GM21367 (cell line): ENCODE data around the gene RAE1.

Experiments used
- ATAC-seq: cut with Tn5 transposase; IDR thresholded peaks from one replicate; pipeline ENCODE4 v1.9.1; 2021; ENCODE audit not compliant: unreplicated experiment

RAE1 gene

DNA sequence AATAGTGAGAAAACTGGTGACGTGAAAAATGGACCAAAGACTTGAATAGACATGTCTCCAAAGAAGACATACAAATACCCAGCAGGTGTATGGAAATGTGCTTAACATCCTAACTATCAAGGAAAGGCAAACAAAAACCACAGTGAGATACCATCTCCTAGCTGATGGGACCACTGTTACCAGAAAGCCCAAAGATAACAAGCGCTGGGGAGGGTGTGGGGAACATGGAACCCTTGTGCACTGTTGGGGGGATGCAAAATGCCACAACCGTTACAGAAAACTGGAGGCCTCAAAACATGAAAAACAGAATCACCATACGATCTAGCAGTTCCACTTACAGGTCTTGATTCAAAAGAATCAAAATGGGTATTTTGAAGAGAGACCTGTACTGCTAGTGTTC lies 20.3 kb downstream of the RAE1 start:
- ATAC-seq: no peak

DNA sequence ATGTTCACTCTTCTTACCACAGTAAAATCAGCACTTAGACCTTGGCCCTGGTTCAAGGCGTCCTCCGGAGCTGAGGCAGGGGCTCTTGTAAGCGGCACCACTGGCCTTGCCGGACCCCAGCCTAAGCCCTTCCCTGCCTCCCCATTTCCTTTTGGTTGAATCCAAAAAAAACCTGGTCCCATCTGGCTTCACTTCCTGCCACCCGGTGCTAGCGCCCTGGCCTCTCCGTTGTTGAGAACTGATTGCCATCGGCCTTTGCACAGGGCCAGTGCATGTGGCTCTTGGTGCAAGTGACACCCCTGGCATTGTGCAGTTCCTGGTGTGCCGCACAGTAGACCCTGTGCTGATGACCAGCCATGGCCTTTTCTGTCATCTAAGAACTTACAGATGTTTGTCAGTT lies 21.1 kb downstream of the RAE1 start:
- no peak for ATAC-seq

DNA sequence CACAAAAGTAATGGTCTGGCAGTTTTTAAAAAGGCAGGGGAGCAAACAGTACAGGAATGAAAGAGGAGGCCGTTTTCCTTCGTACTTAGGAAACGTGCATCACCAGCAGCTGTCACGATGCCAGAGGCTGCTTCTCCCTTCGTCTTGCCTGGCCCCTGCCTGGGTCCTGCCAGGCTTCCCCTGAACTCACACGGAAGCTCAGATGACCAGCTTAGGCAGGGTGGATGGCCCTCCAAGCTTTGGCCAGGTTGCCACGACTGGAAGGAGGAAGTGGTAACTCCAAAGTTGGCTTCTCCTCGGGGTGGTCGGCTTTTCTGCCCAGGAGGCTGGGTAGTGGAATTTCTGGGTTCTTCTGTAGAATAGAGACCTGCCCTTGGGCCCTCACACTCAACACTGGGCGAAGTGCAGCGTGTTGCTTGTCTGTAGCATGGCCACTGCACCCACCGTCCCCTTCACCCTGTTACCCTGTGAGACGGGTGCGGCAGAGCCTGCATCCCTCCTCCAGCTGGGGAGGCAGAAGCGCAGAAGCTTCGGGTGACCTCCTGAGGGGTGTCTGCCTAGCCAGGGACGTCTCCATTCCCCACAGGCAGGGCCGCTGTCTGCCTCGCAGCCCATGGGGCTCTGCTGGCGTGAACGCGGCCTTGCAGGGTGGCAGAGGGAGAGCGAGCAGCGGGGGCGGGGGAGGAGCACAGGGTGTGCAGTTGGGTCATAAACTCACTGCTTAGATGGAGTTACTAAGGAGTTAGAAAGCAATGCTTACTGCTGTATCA lies 21.7 kb downstream of the RAE1 start:
- ATAC-seq: no peak

DNA sequence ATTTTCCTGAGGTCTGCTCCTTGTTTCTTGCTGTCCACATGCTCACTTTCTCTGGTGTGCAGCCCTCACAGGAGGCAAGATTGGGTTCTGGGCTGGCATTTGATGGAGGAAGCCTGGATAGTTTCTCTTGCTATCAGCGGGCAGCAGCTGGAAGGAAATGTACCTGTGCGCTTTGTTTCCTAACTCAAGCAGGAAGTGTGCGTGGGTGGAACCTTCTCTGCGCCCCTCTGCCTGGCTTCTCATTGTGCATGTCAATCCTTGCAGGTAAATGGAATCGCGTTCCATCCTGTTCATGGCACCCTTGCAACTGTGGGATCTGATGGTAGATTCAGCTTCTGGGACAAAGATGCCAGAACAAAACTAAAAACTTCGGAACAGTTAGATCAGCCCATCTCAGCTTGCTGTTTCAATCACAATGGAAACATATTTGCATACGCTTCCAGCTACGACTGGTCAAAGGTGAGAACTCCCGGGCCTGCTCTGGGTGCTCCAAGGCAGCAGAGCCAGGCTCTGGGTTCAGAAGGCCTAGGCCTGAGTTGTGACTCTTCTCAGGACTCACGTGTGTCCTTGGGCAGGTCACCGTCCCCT lies 23.4 kb downstream of the RAE1 start:
- ATAC-seq: no peak

DNA sequence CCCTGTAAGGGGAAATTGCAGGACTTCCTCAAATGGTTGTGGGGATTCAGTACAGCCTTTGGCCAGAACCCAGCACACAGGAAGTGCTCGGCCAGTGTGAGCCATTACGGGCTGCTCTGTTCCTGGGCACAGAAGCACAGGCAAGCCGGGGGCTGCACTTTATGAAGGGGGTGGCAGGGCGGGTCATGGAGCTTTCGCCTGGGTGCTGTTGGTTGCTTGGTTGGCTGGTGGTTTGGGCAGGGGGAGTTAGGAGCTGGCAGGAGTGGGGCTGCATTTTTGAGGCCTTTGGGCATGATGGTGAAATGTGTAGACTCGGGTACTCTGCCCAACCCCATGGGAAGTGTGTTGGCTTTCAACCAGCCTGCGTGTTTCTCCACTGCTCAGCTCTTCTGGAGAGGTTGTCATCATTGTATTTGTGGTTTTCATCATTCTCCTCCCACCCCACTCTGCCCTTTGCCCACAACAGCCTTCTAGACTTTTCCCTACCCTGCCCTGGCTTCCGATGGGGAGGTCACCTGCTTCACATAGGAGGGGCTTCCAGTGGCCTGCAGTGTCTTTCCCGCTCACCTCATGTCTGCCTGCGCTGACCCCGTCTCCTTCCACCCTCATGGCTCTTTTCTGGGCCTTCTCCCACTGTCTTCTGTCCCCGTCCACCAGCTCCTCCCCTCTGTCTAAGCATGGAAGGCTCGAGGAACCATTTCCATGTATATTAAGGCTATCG lies 24.0 kb downstream of the RAE1 start:
- no peak for ATAC-seq

DNA sequence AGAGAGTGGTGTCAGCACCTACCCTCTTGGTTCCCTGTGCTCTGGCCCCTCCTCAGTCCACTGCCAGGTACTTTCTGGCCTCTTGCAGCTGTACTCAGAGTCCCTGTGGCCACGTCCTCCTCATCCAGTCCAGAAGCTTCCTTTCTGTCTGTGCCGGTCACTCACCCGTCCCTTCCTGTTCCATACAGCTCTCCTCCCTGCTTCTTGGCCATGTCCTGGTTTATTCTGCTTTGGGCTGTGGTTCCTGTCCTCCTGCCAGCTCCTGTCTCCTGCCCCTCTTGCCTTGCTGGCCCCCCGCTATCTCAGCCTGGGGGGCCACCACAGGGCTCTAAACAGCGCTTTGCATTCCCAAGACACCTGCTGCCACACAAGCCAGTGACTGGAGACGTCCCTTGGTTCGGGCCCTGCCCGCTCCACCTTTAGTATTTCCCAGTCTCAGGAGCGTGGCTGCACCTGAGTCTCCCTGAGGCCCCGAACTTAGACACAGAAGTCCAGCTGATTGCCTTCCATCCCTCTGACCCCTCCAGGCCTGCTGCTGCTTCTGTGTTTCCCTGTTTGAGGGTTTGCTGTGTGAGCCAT lies 24.7 kb downstream of the RAE1 start:
- ATAC-seq: no peak

DNA sequence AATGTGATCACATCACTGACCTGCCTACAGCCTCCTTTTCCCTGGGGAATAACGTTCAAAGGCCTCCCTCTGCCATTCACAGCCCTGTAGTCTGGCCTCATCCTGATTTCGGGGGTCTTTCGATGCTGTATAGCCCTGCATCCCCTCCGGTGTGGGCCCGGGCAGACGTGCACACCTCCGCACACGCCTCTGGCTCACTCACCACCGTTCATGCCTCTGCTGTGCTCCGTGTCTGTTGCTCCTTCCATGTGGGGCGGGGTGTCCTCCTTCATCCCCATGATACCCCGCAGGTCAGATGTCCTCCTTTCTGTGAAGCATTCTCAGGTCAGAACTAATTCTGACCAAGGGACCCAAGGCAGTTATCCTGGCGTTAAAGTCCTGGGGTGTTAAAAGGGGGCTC lies 26.3 kb downstream of the RAE1 start:
- ATAC-seq: no peak

DNA sequence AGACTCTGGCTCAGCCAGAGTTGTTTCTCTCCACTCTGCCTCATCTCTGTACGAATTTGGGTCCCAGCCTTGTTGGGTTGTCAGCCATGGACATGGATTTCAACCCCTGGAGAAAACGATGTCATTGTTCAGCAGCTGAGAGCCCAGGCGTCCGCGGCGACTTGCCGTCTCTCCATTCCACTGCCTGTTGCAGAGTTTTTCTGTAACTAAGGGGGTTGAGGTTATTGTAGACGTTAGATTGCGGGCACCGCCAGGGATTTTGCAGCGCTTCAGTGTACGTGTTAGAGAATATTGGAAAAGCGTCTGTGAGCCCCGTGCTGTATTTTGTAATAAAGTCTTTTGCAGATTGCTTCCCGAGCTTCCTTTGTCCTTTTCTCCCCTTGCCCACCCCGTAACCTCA lies 27.1 kb downstream of the RAE1 start:
- ATAC-seq: no peak

DNA sequence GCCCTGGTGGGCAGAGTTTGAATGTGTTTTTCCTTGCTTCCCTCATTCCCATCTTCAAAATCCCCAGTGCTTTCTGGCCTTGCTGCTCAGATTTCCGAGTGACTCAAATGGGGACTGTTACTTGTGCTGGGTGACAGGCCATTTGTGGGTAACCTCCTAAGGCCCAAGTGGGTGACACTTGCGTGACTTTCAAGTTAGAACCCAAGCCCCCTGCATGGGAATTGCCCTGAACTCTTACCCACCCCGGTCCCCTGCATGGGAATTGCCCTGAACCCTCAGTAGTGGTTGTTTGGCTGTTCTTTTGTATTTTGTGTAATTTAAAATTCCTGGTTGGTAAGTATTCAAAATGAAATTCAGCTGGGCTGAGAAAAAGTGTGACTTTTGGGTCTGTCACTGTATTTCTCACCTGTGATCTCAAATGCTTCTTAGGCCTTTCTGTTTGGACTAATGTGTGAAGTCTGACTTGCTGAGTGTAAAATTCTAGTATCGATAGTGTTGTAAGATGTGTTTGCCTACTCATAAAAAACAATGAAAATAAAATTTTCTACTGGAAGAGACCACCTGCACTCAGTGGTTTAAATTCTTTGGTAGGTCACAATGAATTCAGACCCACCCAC lies 27.7 kb downstream of the RAE1 start:
- ATAC-seq: no peak

DNA sequence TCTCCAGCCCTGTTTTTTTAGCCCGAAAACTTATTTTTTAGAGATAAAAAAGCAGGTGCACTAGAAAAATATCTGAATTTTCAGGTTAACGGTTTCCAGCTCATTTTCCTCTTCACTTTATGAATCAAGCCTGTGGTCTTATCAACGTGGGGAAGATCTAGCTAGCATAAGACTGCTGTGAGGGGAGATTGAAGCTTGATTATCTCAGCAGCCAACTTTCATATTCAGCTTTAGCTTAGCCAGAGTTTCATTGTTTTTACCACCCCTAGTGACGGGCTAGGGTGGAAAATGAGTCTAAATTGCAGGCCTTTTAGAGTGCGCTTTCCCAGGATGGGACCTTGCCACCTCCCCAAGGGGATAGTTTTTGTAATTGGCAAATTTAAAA lies 28.2 kb downstream of the RAE1 start:
- no peak for ATAC-seq

DNA sequence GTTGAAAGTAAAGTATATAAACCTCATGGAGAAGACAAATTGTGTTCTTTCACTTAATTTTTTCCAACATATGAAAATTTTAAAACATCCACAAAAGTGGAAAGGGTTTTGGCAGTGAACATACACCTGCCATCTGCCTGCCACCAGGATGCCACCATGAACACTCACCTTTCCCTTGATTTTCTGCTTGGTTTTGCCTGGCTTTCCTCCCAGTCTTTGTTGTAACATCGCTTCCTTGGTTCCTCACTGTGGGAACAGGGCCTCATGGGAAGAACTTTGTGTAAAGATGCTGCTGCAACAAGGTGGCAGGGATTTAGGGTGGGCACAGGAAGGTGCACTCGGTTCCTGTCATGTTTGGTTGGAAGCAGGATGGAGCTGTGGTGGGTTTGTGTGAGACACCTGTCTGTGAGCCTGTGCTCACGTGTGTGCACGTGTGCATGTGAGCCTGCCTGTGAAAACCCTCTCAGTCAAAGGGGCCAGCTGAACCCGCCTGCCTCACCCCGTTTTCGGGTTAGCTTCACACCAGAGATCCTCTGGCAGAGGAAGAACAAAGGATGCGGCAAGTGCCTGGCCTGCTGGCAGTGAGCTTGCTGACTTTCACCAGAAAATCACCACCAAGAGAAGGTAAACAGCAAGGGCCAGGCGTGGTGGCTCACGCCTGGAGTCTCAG lies 29.2 kb downstream of the RAE1 start:
- no peak for ATAC-seq

DNA sequence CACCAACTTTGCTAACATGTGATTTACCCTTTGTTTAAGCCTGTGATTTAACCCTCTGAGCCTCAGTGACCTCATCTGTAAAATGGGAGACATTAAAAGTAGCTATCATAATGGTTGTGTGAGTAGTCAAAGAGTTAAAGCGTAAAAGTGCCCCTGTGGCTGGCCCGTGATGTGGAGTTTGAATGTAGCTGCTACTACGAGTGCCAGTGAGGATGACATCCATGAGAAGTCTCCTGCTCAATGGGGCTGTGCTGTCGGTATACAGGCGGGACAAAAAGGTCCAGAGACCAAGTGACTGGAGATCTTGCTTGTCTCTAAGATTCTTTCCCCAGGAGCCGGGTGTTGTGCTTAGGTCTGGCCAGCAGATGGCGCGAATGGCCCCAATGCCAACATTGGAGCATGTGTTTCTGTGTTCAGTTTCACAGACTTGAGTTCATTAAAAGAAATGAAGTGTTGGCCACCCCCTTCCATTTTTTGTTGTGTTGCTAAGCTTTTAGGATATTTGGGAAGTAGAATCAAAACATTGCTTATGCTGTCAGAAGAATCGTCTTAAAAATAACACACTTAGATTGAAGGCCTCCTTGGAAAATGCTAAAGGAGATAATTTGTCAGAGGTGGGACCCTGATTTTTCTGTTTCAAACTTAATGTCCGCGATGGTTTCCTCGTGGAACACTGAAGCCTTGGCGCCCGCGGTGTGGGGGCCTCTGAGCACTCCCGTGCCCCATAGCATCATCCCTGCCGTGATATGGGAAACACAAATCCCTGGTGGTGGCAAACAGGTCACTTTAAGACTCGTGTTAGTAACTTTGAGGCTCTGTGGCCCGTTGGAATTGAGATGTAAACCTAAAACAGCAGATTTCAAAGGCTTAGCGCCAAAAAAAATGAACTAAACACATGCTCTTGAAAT lies 30.8 kb downstream of the RAE1 start:
- ATAC-seq: no peak

DNA sequence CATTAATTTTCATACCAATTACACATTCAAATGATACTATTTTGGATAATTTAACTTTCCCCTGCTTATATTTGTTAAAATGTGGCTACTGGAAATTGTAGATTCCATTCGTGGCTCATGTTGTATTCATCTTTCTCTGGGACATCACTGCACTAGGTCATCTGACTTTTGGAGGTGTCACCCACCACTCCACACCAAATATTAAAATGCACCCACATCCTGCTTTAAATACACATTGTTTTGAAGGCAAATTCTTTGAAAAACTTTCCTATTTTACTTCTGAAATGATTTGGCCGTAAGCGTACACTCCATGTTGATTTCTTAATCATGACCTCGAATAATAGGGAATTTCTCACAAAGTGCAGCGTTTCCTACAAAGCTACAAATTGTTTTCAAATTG lies 31.5 kb downstream of the RAE1 start:
- no peak for ATAC-seq

DNA sequence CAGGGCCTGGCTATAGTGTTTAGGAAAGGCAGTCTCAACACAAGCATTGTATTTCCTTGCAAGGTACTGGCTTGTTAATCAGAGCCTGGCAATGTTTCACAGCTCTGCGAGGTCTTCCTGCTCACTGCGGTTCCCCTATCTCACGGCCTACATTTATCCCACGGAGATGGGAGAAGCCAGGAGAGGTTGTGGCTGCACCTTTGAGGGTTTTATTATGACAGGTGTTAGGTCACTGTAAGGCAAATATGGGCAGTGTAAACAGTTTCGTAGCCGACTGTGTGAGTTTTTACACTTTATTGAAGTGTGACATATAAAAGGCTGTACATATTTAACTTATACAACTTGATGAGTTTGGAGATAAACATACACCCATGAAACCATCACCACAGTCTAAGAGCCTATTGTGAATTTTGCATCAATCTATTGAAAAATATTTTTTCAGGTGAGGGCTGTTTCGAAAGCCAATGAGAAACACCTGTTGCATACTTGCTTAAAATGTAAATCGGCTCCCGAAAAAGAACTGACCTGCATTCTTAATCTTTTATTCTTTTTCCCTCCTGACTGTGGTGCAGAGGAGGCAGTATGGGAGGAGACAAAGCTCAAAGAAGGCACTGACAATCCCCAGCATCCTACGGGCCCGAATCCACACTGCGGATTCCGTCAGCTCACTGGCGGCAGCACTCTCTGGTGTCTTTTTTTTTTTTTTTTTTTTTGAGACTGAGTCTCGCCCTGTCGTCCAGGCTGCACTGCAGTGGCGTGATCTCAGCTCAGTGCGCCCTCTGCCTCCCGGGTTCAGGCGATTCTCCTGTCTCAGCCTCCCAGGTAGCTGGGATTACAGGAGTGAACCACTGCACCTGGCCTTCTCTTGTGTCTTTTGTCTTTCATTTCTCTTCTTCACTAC lies 32.6 kb downstream of the RAE1 start:
- ATAC-seq: no peak

DNA sequence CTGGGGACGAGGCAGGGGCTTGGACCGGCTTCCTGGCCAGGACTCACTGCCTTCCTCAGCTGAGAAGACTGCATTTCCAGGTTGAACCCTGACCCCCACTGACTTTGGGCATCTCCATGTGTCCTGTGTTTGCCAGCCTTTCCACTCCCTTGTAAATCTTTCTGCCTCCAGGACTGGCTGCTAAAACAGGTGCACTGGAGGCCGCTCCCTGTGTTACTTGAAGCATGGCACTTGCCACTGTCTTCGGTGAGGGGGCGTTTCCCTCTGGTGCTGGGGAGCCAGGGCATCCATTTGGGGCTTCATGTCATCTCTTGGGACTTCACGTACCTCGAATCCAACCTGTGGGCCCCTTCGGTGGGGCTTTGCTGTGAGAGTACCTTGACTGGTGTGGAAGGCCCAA lies 33.4 kb downstream of the RAE1 start:
- no peak for ATAC-seq

DNA sequence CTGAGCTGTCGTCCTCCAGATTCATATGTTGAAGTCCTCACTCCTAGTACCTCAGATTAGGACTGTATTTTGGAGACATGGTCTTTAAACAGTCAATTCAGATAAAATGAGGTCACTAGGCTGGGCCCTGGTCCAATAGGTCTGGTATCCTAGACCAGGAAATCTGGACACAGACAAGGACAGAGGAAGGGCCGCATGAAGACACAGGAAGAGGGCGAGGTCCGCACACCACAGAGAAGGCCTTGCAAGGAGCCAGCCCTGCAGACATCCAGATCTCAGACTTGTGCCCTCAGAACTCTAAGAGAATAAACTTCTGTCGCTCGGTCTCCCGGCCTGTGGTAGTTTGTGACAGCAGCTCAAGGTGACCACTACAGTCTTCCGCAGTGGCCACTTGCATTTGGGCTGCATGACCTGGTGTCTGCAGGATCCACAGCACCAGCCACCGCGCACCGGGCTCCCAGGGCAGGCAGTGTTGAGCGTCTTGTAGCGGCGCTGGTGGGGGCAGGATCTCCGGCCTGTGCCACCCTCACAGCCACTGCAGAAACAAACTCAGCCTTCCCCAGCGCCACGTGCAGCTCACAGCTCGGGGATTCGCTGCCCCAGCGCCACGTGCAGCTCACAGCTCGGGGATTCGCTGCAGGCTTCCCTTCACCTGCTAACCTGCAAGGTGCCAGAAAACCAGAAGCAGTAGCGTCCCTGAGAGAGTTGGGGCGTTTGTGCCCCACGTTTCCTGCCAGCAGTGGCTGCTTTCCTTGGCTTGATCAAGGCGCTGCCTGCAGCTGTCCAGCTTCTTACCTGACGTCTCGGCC lies 34.1 kb downstream of the RAE1 start:
- no peak for ATAC-seq

DNA sequence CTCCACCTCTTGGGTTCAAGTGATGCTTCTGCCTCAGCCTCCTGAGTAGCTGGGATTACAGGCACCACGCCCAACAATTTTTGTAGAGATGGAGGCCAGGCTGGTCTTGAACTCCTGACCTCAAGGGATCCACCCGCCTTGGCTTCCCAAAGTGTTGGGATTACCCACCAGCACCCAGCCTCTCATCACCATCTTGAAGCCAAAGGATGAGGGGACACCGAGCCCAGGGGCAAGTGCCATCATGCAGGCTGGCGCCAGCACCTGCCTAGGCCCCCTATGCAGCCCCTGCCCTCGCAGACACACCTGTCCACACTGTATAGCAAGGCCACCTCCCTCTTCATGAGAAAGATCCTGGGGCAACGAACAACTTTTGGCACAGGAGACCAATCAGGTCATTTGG lies 34.9 kb downstream of the RAE1 start:
- no peak for ATAC-seq

DNA sequence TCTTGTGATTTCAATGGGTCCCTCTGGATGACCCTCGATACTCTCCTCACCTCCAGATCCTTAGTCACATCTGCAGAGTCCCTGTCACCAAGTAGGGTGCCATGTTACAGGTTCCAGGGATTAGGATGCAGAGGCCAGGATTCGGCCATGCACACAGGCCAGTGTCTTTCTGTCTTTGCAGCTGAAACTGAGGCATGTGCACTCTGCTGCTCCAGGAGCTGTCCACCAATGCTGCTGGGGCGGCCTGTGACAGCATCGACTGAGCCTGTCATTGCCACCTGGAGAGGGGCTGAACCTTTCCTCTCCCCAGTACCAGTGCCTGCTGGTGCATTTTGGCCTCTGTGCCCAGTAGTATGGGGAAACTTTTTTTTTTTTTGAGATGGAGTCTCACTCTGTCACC lies 35.7 kb downstream of the RAE1 start:
- no peak for ATAC-seq
